Measurements from ENCODE around the gene SMAD2.

DNA sequence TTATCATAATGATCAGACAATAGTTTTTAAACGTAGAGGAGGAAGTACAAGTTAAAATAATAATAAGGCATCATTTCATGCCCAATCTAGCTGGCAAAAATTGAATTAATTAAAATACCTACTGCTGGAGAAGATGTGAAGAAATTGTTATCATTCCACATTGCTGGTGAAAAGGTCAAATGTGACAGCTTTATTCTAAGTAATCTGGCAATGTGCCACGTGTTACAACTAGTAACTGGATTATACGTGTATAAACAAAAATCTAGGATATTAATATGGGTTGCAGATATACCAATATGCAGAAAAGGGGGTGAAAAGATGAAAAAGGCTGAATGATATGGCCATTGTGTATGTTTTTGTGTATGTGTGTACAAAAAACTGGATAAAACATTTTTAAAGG is 32.4 kb downstream of the SMAD2 start:
- TF ChIP-seq, protein P1, sequence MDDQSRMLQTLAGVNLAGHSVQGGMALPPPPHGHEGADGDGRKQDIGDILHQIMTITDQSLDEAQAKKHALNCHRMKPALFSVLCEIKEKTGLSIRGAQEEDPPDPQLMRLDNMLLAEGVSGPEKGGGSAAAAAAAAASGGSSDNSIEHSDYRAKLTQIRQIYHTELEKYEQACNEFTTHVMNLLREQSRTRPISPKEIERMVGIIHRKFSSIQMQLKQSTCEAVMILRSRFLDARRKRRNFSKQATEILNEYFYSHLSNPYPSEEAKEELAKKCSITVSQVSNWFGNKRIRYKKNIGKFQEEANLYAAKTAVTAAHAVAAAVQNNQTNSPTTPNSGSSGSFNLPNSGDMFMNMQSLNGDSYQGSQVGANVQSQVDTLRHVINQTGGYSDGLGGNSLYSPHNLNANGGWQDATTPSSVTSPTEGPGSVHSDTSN (IDR thresholded peaks at IDR 0.05): no peak
- no peak for TF ChIP-seq POLR2A (IDR thresholded peaks at IDR 0.05; ENCODE audit: low read length)
- TF ChIP-seq, protein P2, sequence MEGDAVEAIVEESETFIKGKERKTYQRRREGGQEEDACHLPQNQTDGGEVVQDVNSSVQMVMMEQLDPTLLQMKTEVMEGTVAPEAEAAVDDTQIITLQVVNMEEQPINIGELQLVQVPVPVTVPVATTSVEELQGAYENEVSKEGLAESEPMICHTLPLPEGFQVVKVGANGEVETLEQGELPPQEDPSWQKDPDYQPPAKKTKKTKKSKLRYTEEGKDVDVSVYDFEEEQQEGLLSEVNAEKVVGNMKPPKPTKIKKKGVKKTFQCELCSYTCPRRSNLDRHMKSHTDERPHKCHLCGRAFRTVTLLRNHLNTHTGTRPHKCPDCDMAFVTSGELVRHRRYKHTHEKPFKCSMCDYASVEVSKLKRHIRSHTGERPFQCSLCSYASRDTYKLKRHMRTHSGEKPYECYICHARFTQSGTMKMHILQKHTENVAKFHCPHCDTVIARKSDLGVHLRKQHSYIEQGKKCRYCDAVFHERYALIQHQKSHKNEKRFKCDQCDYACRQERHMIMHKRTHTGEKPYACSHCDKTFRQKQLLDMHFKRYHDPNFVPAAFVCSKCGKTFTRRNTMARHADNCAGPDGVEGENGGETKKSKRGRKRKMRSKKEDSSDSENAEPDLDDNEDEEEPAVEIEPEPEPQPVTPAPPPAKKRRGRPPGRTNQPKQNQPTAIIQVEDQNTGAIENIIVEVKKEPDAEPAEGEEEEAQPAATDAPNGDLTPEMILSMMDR (IDR thresholded peaks at IDR 0.05): no peak
- no peak for TF ChIP-seq EP300 (IDR thresholded peaks at IDR 0.05)
- TF ChIP-seq RAD21 (conservative IDR thresholded peaks at IDR 0.05 in 1 of 2, IDR thresholded peaks at IDR 0.05 in 1 of 2): no peak
- TF ChIP-seq PHF8 (IDR thresholded peaks at IDR 0.05; ENCODE audit: borderline replicate concordance, low read depth): no peak
- TF ChIP-seq RFX5 (IDR thresholded peaks at IDR 0.05): no peak
